Left colon (tissue), 2 donors: Measurements from ENCODE around the gene TBC1D19. TPM values are rescaled to one million over a fixed set of nuclear protein-coding genes. Genes with fewer than 3 reads are reported as not detected.
"Not testable (repeated sequence)": the region's sequence is repeated elsewhere in the genome, so short reads cannot be mapped to it uniquely, and the experiment has no call there.

Source experiments
- ATAC-seq: fragments of 200-7000 bp; cut with Tn5 transposase; one replicate; pipeline ENCODE4 v1.9.1; 2020; ENCODE audit warnings: mild to moderate bottlenecking, moderate library complexity
- DNase-seq, 2 donors: peaks; one replicate each; pipeline ENCODE4 v3.0.0-alpha.2; 2020
- intact Hi-C, 2 donors: fragments of 100-400 bp; cut with DNase I in 1 of 2; cut with micrococcal nuclease in 1 of 2; formaldehyde crosslinking; loops; one replicate each; pipeline versions ENCODE4 v1.11.2 to v1.14.0; 2022; cut with DNase I, micrococcal nuclease
- total RNA-seq, 2 donors: library from RNA; stranded (reverse); fragmentation: NEBNext Ultra II Directional; extraction: Animal tissue kit (Norgen Biotek cat#: 25700); gene quantifications; one replicate each; pipeline ENCODE4 v1.2.1, GENCODE V29; 2021
- donor health status: DM: no; HTN: no; CAD: no.
- donor health status: DM: yes; HTN: yes; CAD: no.

The TBC1D19 gene
- total RNA-seq, 2 donors from 2014 or later, result 2.9 to 4.6 TPM

DNA sequence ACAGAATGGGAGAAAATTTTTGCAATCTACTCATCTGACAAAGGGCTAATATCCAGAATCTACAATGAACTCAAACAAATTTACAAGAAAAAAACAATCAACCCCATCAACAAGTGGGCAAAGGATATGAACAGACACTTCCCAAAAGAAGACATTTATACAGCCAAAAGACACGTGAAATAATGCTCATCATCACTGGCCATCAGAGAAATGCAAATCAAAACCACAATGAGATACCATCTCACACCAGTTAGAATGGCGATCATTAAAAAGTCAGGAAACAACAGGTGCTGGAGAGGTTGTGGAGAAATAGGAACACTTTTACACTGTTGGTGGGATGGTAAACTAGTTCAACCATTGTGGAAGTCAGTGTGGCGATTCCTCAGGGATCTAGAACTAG lies 9.7 kb downstream of the TBC1D19 start:
- DNase-seq, intact Hi-C loops, ATAC-seq: not testable (repeated sequence)

DNA sequence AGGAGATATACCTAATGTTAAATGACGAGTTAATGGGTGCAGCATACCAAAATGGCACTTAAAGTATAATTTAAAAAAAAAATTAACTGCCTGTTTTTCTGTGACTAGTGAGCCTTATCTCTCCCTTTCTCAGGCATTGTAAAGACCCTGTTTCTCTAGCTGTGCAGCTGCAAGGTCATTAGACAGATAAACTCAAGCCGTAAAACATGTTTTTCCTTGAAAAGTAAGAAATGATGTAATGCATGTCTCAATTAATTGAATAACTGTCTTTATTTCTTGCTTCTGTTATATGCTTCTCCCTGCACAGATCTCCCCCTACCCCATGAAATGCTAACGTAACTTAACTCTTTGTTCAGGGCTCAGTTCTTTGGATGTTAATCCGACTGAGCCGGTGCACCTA lies 10.5 kb downstream of the TBC1D19 start:
- ATAC-seq (no peak), DNase-seq (no peak)
- intact Hi-C loops, result no loop called here

DNA sequence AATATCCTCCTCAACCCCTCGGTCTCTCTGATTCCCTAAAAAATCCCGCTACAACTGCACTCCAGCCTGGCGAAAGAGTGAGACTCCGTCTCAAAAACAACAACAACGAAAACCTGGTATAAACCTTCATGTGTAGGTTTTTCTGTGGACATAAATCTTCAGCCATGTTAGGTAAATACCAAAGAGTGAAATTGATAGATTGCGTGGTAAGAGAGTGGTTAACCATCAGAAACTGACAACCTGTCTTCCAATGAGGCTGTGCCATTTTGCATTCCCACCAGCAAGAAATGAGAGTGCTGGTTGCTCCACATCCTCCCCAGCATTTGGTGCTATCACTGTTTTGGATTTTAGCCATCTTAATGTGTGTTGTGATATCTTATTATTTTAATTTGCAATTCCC lies 10.9 kb downstream of the TBC1D19 start:
- DNase-seq (no peak), ATAC-seq (no peak)
- intact Hi-C loops, result no loop called here

DNA sequence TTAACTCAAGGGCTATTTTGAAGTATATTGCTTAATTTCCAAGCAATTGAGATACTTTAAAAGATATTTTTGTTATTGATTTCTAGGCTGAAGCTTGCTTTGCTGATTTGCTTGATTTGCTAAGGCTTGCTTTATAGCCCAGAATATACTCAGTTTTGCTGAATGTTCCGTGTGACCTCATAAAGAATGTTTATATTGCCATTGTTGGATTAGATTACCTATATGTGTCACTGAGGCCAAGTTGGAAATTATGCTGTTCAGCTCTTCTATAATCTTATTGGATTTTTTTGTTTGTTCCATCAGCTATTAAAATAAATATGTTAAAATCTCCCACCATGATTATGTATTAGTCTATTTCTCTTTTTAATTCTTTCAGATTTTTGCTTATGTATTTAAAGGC lies 13.0 kb downstream of the TBC1D19 start:
- no peak for DNase-seq
- ATAC-seq, result no peak
- intact Hi-C loops, result no loop called here

DNA sequence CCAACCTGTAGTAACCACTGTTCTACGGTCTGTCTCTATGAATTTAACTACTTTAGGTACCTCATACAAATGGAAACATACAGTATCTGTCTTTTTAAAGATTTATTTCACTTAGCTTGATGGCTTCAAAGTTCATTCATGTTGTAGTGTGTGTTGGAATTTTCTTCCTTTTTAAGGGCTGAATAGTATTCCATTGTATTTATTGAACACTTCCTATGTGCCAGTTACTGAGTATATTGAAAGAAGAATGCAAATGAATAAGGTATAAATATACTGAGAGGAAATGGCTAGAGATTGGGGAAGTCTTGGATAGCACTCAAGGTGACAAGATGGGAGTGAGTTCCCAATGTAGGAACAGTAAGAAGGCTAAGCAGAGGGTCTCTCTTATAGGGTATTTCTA lies 17.3 kb downstream of the TBC1D19 start:
- ATAC-seq (no peak), DNase-seq (no peak)
- intact Hi-C loops, result no loop called here

DNA sequence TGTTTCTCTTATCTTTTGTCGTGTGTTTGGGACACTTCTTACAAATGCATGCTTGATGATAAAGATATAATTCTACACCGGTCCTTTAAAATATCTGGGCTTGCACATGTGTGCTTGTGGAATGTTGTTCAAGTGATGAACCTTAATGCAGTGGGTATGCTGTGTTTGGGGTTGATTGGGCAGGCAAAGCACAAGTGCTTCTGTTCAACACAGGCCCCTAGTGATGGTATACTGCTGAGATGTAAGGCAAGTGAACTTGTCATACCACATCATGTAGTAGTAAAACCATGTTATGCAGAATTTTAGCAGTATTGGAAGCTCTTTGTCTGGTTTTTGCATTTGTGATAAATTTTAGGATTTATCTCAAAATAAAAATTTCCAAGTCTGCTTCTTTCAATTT lies 23.9 kb downstream of the TBC1D19 start:
- no peak for ATAC-seq
- intact Hi-C loops, result no loop called here
- no peak for DNase-seq

DNA sequence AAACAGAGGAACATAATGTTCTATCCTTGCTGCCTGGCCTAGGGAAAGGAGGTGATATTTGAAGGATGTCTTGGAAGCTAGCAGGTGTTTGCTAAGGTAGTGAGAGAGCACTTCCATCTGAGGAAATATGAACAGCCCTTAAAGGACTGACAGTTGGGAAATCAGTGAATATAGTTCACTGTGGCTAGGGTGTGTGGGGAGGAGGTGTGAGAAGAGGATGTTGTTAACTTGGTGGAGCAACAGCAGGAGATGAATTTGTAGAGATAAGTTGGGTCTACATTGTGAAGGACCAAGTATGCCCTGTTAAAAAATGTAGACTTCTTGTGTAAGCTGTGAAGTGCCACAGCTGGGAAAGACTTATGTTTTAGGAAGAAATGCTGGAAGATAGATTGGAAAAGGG lies 25.5 kb downstream of the TBC1D19 start:
- ATAC-seq (no peak), DNase-seq (no peak)
- intact Hi-C loops, result no loop called here

DNA sequence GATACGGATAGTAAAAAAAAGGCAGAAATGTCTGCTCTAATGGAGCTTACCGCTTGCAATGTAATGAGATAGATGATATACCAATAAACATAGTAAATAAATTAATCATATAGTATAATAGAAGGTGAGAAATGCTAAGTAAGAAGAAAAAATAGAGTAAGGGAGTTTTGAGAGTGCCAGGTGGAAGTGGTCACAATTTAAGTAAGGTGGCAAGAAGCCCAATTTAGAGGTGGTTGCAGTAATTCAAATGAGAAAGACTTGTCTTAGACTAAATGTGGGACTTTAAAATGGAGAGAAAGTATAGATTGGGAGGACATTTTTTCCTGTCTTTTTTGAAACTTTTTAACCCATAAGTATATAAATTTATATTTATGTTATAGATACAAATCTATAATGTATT lies 26.0 kb downstream of the TBC1D19 start:
- intact Hi-C loops, result no loop called here
- no peak for DNase-seq
- no peak for ATAC-seq

DNA sequence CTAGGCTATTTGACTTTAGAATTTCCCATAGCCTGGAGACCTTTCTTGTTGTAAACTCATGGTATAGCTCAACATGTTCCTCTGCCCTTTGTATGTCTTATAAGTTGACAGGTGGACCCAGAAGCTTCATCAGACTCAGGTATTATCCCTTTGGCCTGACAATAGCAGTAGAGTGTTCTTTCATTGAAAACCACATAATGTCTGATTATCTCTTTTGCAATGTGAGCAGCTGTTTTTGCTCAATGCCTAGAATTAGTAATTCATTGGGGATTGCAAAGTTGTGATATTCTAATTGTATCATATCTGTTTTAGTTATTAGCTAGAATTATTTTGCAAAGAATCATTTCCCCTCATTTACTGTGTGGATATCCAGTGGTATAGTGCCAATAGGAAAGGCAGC lies 27.5 kb downstream of the TBC1D19 start:
- DNase-seq (no peak), ATAC-seq (no peak)
- intact Hi-C loops, result no loop called here

DNA sequence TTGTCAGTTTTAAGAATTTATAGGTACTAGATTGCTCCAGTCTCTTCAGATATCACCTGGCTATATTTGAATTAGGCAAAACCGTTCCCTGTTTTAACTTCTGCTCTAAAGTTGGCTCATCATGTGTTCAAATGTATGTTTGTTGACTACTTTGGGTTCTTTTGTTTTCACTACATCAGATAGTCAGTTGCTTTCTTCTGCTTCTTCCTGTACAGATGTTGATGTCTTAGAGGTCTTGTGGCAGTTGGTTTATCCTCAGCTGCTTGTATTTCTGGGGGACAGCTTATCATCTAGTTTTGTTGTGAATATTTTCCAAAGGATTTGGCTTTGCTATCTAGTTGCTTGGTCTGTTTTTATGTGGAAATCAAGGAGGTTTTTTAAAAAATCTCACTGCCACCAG lies 28.0 kb downstream of the TBC1D19 start:
- intact Hi-C loops, result no loop called here
- ATAC-seq (no peak), DNase-seq (no peak)

DNA sequence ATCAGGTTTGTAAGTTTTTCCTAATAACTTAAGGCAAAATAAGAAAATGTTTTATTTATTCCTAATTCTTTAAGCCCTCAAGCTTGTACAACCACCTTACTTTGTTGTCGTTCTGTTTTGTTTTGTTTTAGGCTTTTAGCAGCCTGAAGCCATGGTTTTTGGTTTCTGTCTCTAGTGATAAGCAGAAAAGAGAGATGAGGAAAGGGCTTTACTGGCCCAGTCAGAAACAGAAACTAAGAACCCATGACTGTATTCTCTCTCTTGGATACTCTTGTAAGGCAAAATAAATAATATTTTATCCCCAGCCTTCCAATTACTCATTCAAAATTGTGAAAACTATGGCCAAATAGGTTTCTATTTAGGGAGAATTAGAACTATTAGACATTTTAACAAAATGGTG lies 29.4 kb downstream of the TBC1D19 start:
- DNase-seq (no peak), ATAC-seq (no peak)
- intact Hi-C loops, result no loop called here

DNA sequence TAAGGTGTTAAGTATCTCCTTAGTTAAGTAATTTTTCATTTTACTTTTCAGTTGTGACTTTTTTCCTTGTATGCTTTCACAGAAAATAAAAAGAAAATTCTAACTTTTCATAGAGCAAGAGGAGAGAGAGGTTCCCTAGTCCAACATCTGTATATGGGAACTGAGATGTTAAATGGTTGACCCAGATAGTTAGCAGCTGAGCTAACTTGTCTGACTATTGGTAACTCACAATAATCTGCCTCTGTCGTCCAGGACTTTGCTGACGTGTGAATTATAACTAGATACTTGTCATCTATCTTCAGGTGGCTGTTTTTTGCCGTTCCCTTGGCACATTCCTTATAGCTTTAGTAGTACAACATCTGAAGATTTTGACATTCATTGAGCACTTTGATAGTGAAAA lies 29.9 kb downstream of the TBC1D19 start:
- DNase-seq, result no peak
- intact Hi-C loops, result no loop called here
- no peak for ATAC-seq

DNA sequence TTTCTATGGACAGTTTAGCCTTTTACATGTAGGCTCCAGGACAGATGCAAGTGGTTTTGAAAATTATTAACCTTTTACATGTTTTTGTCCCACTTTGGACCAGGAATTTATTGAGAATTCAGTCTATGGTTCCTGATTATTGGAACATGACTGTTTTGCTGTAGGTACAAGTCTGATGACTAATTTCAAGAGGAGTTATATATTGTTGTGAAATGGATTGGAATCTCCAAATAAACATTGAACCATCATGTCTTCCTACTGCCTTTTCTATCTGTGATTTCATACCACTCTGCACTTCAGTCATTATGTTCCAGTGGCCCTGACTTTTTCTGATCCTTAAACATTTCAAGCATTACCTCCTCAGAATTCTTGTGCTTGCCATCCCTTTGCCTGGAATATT lies 35.9 kb downstream of the TBC1D19 start:
- DNase-seq, result no peak
- ATAC-seq, result no peak
- intact Hi-C loops, result no loop called here

DNA sequence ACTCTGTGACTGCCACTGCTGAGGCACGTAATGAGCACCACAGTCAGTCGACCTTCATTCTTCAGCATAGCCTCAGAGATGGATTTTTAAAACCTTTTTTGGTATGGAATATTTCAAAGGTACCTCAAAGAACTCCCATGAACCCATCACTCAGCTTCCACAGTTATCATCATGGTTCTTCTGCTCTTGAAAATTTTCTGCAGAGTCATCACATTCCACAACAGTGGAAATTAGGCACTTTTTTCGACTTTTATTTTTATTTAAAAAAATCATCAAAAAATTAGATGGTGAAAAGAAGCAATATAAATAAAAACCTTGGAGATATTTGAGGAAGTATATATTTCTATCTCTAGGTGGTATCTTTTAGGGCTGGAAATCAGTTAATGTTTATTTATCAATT lies 37.5 kb downstream of the TBC1D19 start:
- ATAC-seq (no peak), DNase-seq (no peak)
- intact Hi-C loops, result no loop called here

DNA sequence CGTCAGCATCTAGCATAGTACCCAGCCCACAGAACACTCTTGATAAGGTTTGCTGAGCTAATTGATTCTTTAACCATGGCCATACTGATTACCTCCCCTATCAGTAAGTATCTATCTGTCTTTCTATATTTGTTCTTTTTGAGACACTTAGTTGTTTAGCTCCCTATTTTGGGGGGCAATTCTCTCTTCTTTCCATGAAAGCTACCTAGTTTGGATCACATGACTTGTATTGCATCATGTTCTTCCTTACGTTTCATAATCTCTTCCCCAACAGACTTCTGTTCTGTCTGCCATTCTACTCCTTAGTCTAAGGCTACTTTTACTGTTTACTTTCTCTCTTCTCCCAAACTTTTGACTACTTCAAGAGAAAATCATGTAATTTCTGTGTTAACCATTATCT lies 39.0 kb downstream of the TBC1D19 start:
- intact Hi-C loops, result no loop called here
- ATAC-seq, result no peak

DNA sequence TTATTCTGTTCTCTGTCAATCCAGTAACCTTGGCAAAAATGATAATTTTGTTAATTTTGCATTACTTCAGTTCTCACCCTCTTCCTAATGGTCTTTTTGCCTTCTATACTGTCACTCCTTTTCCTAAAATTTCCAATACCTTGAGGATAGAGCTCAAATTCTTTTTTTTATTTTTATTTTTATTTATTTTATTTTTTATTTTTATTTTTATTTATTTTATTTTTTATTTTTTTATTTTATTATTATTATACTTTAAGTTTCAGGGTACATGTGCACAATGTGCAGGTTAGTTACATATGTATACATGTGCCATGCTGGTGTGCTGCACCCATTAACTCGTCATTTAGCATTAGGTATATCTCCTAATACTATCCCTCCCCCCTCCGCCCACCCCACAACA lies 42.8 kb downstream of the TBC1D19 start:
- DNase-seq, ATAC-seq, intact Hi-C loops: not testable (repeated sequence)

More for the DNA sequence above, 39.0 kb downstream of the TBC1D19 start:
- no peak for DNase-seq

DNA sequence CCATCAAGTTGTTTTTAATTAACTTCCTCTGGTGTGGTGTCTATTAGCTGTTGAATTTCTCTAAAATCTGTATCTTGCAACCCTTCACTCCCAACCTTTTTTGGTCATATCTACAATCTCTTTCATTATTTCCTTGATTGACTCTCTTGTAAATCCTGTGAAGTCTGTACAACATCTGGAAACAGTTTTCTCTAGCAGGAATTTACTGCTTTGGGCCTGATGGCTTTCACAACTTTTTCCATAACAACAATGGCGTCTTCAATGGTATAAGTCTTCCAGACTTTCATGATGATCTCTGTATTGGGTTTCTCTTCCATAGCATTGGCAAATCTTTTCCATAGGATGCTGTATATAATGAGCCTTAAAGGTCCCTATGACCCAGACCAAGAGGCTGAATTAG lies 49.0 kb downstream of the TBC1D19 start:
- ATAC-seq (no peak), DNase-seq (no peak)
- intact Hi-C loops, result no loop called here

DNA sequence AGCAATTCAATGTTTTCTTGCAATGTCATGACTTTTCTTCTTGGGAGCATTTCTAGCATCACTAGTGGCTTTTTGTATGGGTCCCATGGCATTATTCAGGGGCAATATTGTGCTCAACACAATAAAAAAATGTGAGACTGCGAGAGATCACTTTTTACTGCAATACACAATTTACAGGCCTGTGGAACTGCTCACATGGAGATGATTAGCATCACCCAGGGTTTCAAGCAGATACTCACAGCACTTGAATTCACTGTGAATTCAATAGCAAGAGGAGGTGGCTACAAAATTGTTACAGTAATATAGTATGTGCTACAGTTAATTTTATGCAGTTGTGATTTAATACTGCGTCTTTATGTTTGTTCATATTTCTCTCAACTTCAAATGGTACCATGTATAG lies 50.4 kb downstream of the TBC1D19 start:
- DNase-seq (no peak), ATAC-seq (no peak)
- intact Hi-C loops, result no loop called here

DNA sequence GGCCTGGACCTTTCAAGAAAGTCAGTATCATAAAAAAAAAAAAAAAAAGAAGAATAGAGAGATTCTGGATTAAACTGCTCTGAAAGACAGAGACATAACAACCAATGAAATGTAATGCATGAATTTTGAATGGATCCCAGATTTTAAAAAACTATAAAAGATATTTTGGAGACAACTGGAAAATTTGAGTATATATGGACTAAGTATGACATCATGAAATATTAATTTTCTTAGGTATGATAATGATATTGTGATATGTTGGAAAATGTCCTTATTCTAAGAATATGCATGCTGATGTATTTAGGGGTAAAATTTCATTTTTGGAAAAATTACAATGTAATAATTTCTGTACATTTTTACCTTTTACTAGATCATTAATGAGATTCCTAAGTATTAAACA lies 52.6 kb downstream of the TBC1D19 start:
- ATAC-seq (no peak), DNase-seq (no peak)
- intact Hi-C loops, result no loop called here

DNA sequence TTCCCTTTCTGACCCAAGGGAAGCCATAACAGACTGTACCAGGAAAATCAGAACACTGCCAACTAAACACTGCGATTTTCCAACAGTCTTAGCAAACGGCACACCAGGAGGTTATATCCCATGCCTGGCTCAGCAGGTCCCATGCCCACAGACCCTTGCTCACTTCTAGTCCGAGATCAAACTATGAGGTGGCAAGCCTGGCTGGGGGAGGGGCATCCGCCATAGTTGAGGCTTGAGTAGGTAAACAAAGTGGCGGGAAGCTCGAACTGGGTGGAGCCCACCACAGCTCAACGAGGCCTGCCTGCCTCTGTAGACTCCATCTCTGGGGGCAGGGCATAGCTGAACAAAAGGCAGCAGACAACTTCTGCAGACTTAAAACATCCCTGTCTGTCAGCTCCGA lies 56.8 kb downstream of the TBC1D19 start:
- intact Hi-C loops, ATAC-seq, DNase-seq: not testable (repeated sequence)

DNA sequence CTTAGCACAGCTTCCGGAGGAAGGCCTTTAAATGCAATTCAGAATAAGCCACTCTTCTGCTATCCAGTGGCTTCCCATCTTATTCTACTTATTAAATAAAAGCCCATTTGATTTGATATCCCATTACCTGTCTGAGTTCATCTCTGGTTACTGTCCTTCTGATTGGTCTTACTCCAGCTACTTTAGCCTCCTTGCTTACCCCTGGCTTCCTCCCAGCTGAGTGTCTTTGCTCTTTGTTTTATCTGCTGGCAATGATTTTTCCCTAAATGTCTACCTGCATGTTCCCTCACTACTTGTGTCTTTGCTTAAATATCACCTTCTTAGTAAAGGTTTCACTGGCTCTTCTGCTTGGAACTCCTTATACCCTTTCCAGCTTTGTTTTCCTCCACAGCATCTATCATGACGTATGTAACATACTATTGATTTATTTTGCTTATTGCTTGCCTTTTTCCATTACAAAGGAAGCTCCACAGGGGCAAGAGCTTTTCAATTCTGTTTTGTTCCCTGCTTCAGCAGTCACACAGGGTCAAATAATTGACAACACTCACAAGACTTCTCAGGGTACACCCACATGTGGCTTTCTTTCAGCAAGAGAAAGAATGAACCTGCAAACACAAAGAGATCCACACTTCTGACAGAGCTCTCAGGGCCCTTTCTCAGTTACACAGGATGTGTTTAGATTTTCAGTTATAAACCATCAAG lies 63.8 kb downstream of the TBC1D19 start:
- DNase-seq, result no peak
- intact Hi-C loops, result no loop called here
- no peak for ATAC-seq
